ENCODE data around the gene RAB10. TPM values are rescaled to one million over a fixed set of nuclear protein-coding genes. Genes with fewer than 3 reads are reported as not detected.

Gene RAB10
- total RNA-seq: 100 to 1,000 TPM in 3 of 4 donors, 10 to 100 TPM in 1; 89.5 to 140 (median 134) TPM

- no peaks in the 10 kb centered on the region for H3K36me3 ChIP-seq
- H3K27me3 ChIP-seq: no peaks in the 10 kb centered on the region
- intact Hi-C loops (cut with DNase I): no loop called here
- TF ChIP-seq POLR2A (IDR thresholded peaks at IDR 0.05) (peak; percentile 49 to 97), CTCF (IDR thresholded peaks at IDR 0.05) (peak in 1 of 6 experiments; percentile 22)
- H3K4me3 ChIP-seq (replicated peaks in 1 of 3): peak within 1 kb of the TSS; percentile 49 to 96 (median 72)
- WGBS, 2 donors: 0 to 4% methylated on average over 5 to 16 of the region's 94 CpGs
- H3K4me1 ChIP-seq: peaks cover 9 to 28% of the 10 kb centered on the region in 2 donors
- peak within 1 kb of the TSS; percentile 82 to 97 (median 95) for H3K27ac ChIP-seq
- DNase-seq: peak; percentile 99 to 100
- no peaks in the 10 kb centered on the region for H3K9me3 ChIP-seq
Measured at GRCh38 chr2:26033818-26034636, at the start of gene RAB10. RAB10 (plus strand) TSS chr2:26034084; CDS start chr2:26034609, 525 bp downstream.

GRCh38 chr2:25988134-25988533, 45.8 kb upstream of the RAB10 start:
- Histone ChIP-seq H3K27me3 (no peaks in the 10 kb centered on the region), H3K36me3 (no peaks in the 10 kb centered on the region), H3K4me1 (peaks cover 7 to 12% of the 10 kb centered on the region in 2 donors), H3K27ac (no peak overlapping the region), H3K9me3 (no peaks in the 10 kb centered on the region), H3K4me3 (replicated peaks in 1 of 3) (no peak overlapping the region)
- WGBS, 2 donors: 89 to 95% methylated on average over 9 of the region's 9 CpGs
- TF ChIP-seq POLR2A (IDR thresholded peaks at IDR 0.05): no peak
- no peak for TF ChIP-seq CTCF (IDR thresholded peaks at IDR 0.05)
- no peak for DNase-seq
- intact Hi-C loops (cut with DNase I): loop anchor here (10.0 kb wide), 1 partner anchor 157 kb away; no protein-coding TSS in a partner anchor

GRCh38 chr2:25989154-25989553, 44.7 kb upstream of the RAB10 start:
- TF ChIP-seq POLR2A (IDR thresholded peaks at IDR 0.05) (no peak), CTCF (IDR thresholded peaks at IDR 0.05) (no peak)
- DNase-seq: no peak
- H3K9me3 ChIP-seq: no peaks in the 10 kb centered on the region
- H3K4me1 ChIP-seq: peaks cover 7 to 12% of the 10 kb centered on the region in 2 donors
- no peak overlapping the region for H3K4me3 ChIP-seq (replicated peaks in 1 of 3)
- no peak overlapping the region for H3K27ac ChIP-seq
- WGBS, 2 donors: 56 to 72% methylated on average over 4 of the region's 4 CpGs
- intact Hi-C loops (cut with DNase I): loop anchor here (10.0 kb wide), 1 partner anchor 156 kb away; no protein-coding TSS in a partner anchor
- H3K36me3 ChIP-seq: no peaks in the 10 kb centered on the region
- no peaks in the 10 kb centered on the region for H3K27me3 ChIP-seq

- Histone ChIP-seq H3K9me3 (no peaks in the 10 kb centered on the region), H3K4me1 (peaks cover 7 to 12% of the 10 kb centered on the region in 2 donors), H3K36me3 (no peaks in the 10 kb centered on the region), H3K27me3 (no peaks in the 10 kb centered on the region), H3K27ac (peak overlapping the region in 1 of 3 donors; percentile 27), H3K4me3 (replicated peaks in 1 of 3) (no peak overlapping the region)
- intact Hi-C loops (cut with DNase I): no loop called here
- DNase-seq: no peak
- WGBS, 2 donors: 58 to 62% methylated on average over 3 of the region's 3 CpGs
- TF ChIP-seq CTCF (IDR thresholded peaks at IDR 0.05) (no peak), POLR2A (IDR thresholded peaks at IDR 0.05) (no peak)
Measured at GRCh38 chr2:25991965-25992364, 41.9 kb upstream of the RAB10 start.

- H3K27ac ChIP-seq: no peak overlapping the region
- DNase-seq: no peak
- TF ChIP-seq POLR2A (IDR thresholded peaks at IDR 0.05) (no peak), CTCF (IDR thresholded peaks at IDR 0.05) (no peak)
- H3K4me1 ChIP-seq: peaks cover 8 to 13% of the 10 kb centered on the region in 2 donors
- intact Hi-C loops (cut with DNase I): no loop called here
- no peak overlapping the region for H3K4me3 ChIP-seq (replicated peaks in 1 of 3)
- H3K9me3 ChIP-seq: no peaks in the 10 kb centered on the region
- WGBS, 2 donors: 95 to 96% methylated on average over 8 of the region's 8 CpGs
- H3K27me3 ChIP-seq: no peaks in the 10 kb centered on the region
- H3K36me3 ChIP-seq: no peaks in the 10 kb centered on the region
Measured at GRCh38 chr2:25992556-25992955, 41.3 kb upstream of the RAB10 start.

Data from thyroid gland (tissue), 4 donors.